ENCODE data around the gene KCNMB2.

KCNMB2 gene

GRCh38 chr3:178658694-178659325, 122.6 kb downstream of the KCNMB2 start:
- DNase-seq = no peak

DNA sequence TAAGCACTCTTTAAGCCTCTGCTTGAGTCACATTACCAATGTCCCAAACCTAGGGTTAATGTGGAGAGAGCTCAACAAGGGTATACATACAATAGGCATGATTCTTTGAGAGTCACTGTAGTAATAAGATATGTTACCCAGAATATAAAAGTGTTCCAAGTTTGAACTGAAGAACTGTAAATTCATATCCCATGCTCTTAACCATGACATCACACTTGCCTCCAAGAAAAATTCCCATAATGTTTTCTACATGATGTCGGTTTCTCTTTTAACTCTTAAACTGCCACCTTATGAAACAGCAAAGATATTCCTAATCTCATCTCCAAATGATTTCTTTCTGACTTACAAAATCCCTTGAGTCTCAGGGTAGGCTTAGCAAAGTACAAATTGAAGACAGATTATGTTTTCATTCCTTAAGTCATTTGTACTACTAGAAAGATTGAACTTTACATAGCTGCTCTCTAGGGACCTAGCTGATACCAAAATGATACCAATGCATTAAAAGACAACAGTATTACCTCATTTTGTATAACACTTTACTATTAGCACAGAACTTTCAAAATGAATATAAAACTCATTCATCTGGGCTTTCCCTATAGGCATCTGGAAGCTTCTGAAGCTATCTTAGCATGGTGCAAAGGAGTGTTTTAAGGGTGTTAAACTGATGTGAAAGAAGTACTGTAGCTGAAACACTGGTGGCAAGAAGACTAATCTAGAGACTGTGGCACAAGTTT, 127.1 kb downstream of the KCNMB2 start:
- DNase-seq = no peak

DNA sequence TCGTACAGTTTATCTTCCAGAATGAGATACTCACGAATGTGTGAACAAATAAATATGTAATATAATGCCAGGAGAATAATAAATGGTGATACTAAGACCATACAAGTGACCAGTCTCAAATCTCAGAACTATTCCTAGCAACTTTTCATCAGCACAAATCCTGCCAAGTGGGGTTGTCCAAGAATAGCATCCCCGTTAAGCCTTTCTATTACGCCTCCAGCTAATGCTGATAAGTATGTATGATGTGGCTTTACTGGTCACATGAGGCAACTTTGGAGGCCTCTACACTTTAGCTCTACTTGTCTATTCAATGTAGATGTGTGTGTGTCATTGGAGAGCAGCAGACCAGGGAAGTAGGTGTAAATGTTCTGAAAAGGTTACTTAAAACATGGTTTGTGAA, 129.5 kb downstream of the KCNMB2 start:
- DNase-seq = no peak

DNA sequence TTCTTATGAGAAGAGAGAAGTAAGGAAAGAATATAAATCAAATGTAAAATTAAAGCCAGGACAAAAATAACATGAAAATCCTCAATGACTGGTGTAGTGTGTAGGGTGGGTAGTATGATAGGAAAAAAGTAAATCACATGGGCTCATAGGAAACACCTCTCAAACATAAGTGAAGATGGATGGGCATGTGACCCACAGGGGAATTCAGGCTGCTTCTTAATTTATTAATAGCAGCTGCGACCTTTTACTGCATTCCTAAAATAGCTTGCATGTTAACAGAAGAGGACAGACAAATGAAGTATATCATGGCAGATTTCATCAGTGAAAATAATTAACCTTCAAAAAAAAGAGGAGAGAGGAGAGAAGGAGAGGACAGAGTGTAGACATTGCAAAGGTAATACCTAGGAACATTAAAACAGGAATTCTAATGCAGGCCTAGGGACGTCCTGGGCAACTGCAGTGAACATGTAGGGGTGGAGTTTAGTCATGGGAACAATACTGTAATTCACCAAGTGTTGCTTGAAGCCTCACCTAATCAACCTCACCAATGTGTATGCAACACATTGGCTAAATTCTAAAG, 132.9 kb downstream of the KCNMB2 start:
- DNase-seq = no peak

GRCh38 chr3:178669758-178670157, 133.5 kb downstream of the KCNMB2 start:
- DNase-seq = no peak

GRCh38 chr3:178671377-178671776, 135.1 kb downstream of the KCNMB2 start:
- DNase-seq = peak in 1 of 2 experiments; percentile 16

DNA sequence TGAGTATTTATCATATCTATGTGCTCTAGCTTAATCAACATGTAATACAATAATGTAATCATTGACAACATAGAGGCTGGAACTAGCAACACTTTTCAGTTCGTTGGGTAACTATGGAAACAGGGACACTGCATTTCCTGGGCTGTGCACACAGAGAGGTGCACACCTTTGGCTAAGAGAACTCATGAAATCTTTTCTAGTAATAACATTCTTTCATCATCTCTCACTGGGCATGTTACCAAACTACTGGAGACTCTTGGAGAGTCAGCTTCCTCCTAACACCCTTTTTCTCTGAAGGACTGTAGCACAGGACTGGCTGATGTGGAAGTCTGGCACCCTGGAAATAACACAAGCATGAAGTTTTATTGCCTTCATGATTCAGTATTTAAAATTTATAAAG, 135.6 kb downstream of the KCNMB2 start:
- DNase-seq = peak in 1 of 2 experiments; percentile 23

DNA sequence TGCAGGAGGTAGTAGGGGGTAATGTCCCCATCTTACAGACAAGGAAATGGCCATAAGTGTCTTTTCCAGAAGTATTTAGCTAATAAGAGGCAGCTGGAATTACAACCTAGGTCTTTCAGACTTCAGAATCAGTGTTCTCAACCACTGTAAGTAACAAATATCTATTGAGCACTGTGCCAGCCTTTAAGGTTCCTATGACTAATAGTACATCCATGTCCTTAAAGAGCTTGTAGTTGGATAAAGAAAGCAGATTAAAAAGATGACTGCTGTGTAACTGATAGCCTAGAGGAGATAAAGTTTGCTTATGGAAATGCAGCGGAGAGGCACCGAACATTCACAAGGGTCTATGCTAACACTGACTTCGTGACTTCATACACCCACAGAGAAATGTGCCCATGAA, 136.0 kb downstream of the KCNMB2 start:
- DNase-seq = no peak

DNA sequence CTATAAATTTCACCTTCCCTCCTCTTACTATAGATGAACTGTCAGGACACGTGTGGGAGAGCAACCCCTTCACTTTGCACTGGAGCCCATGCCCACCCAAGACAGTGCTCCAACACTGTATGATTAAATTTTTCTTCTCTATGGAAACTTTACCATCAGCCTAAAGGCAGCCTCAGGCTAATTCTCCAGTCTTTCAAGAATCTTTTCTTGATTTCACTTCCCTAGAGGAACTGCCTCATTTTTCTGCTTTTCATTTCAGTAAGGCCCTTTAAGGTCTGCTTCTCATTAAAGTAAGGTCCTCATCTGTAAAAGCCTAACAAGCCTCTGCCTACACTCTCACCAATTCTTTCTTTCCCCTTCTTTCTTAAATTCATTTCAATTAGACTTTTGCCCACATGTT, 137.3 kb downstream of the KCNMB2 start:
- no peak for DNase-seq

- DNase-seq = no peak
Measured at GRCh38 chr3:178676077-178676476, 139.8 kb downstream of the KCNMB2 start.

DNA sequence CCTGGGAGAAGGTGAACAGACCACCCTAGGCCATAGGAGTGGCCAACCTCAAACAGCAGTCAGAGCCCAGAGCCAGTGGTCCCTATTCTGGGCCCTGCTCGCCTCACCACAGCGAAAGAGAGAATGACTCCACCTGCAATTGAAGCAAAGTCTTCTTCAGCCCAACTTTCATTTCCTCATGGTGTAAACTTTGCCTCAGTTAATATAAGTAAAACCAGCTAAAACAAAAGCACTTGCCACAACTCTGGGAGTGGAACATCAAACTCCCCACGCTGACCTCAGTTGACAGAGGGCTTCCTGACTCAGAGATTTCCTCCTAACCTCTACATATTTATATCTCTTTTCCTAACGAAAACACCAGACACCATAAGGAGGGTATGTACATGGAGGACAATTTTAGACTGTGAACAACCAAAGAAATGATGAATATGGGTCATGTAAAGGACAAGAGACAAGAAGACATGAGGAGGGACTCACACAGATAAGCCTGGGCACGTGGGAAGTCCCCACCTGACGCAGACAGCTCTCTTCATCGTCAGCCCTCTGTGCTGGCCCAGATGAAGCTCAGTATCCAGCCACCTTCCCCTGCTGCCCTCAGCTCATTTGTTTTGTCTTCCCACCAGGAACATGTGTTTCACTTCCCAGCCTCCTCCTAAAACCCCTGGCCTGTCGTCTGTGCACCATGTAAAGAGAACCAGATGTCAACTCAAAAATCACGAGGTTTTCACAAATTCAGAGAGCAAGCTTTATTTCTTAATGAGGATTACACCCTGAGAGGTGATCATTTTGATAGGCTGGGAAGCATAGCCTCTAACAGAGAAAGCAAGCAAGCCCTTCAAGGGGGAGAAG, 140.9 kb downstream of the KCNMB2 start:
- no peak for DNase-seq

DNA sequence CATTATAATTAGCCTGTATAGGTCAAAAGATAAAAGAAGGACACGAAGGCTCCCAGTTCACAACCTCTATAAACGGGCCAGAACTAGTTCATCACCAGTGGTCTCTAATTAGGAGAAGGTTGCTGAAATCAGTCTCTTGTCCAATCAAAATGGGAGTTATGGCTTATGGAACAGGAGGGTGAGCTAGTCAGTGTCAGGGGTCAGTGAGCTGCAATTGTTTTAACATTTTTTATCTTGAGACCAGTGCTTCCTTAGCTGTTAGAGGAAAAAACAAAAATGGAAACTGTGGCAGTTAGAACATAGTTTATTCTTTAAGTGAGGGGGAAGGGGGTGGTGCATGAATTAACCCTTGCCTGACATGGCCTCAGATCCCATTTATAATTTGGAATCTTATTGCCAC, 141.7 kb downstream of the KCNMB2 start:
- no peak for DNase-seq

DNA sequence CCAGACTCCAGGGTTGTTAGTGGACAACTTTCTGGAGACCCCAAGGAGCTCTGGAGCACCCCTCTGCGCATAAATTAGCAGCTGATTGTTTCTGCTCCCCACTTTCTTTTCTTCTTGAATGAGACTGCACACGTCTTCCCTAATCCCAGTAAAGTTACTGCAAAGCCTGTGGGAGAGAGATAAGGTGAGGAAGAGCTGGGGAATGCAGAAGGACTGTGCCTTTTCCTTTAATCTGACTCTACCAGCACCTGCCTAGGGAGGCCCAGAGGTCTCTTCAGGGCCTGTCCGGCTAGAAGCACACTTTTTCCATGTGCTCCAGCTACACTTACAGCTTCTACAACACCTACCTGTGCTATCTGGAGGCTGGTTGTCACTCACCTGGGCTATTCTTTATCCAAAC, 143.8 kb downstream of the KCNMB2 start:
- DNase-seq = no peak

GRCh38 chr3:178680489-178680888, 144.3 kb downstream of the KCNMB2 start:
- DNase-seq = no peak

GRCh38 chr3:178684881-178685590, 148.8 kb downstream of the KCNMB2 start:
- no peak for DNase-seq

- DNase-seq = no peak
Measured at GRCh38 chr3:178685591-178685906, 149.3 kb downstream of the KCNMB2 start.

- DNase-seq = no peak
Measured at GRCh38 chr3:178686826-178687225, 150.6 kb downstream of the KCNMB2 start.

GRCh38 chr3:178690571-178690970, 154.3 kb downstream of the KCNMB2 start:
- no peak for DNase-seq

- no peak for DNase-seq
Measured at GRCh38 chr3:178699364-178699763, 163.1 kb downstream of the KCNMB2 start.

GRCh38 chr3:178699810-178700209, 163.6 kb downstream of the KCNMB2 start:
- peak; percentile 67 to 95 for DNase-seq

DNA sequence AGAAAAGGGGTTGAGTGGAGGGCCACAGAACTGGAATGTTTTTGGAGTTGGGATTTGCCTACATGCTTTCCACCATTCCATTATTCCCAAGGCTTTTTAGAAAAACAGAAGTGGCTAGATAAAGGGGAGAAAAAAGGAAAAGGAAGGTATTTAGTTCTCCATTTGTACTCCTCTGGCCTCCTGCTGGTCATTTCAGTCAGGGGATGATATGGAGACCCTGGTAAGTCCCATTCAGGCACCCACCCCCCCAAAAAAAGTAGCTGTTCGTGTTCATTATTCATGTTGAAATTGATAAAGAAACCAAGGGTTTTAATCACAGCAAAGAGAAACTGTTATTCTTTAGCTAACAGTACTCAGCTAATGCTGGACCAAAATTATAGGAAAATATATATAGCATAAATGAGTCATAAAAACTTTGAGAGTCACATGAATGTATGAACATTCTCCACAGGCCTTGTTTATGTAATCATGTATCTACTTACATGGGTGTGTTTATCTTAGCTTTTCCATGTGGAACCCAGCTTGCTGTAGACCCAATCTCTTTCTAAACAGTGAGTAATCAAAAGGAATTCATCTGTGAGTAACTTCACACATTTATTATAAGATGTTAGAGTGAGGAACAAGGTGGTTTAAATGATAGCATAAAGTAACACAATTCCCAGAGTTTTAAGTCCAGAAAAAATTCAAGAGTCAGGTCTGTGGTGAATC, 167.2 kb downstream of the KCNMB2 start:
- no peak for DNase-seq

DNA sequence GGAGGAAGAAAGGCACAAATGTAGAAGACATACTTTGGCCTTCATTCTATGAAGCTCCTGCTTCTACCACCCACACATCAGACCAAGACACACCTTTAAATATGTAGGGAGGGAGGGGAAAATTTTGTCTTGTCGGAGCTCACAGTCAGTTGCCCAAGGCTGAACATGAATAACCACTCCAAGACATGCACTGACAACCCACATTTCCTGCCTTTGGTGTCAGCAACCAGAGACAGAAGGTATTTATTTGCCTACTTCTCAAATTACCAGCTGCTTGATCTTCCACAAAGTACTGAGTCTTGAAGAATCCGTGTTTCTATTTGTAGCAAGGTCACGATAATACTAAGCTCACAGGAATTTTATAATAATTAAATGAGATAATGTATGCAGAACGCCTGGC, 169.7 kb downstream of the KCNMB2 start:
- DNase-seq = peak in 1 of 2 experiments; percentile 79

All from NCI-H446 (cell line).